ENCODE measurements around the gene MORN2. TPM values are rescaled to one million over a fixed set of nuclear protein-coding genes. Genes with fewer than 3 reads are reported as not detected.

The MORN2 gene
- total RNA-seq, 1 experiment from 2014 or later, result 8.0 TPM

- Mint-ChIP-seq H3K9me3 (no peaks in the 10 kb centered on the region), H3K36me3 (ENCODE audit: insufficient read depth in 1 of 3, low read depth in 3 of 3) (no peaks in the 10 kb centered on the region), H3K4me3 (no peak overlapping the region), H3K27ac (no peak overlapping the region), H3K4me1 (0 out of 4 replicates have a peak, but pooled peaks cover 0 to 3% of the 10 kb centered on the region in 2 experiments), H3K27me3 (ENCODE audit: low read depth) (no peaks in the 10 kb centered on the region)
- Histone ChIP-seq H3K4me1 (ENCODE audit: insufficient read depth, low read length) (no peaks in the 10 kb centered on the region), H2BK5ac (ENCODE audit: insufficient read length, low read length) (no peak overlapping the region), H3K14ac (ENCODE audit: insufficient read depth, low read length) (no peak overlapping the region), H2AFZ (ENCODE audit: low read length) (no peak overlapping the region), H3K4ac (ENCODE audit: low read depth, low read length) (no peak overlapping the region), H2BK15ac (ENCODE audit: low read depth, low read length) (no peak overlapping the region), H3T11ph (ENCODE audit: low read length) (no peak overlapping the region), H3K27me3 (ENCODE audit: insufficient read depth, low read length) (no peaks in the 10 kb centered on the region), H3K18ac (ENCODE audit: insufficient read length, low read depth, low read length) (no peak overlapping the region), H3K4me2 (ENCODE audit: insufficient read depth, insufficient read length, low read length) (no peak overlapping the region), H3K23me2 (ENCODE audit: insufficient read length, low read depth, low read length, poor library complexity, severe bottlenecking) (no peaks in the 10 kb centered on the region), H3K27ac (ENCODE audit: insufficient read length, low read depth, low read length) (no peak overlapping the region), H3K23ac (ENCODE audit: insufficient read length, low read depth, low read length) (no peak overlapping the region), H2AK5ac (ENCODE audit: insufficient read length, low read length) (no peak overlapping the region), H4K5ac (ENCODE audit: insufficient read length, low read depth, low read length) (no peak overlapping the region), H2BK120ac (ENCODE audit: low read depth, low read length, poor library complexity, severe bottlenecking) (no peak overlapping the region), H3K56ac (ENCODE audit: insufficient read length, low read depth, low read length) (no peak overlapping the region), H3K79me1 (ENCODE audit: insufficient read depth, low read depth, low read length, poor library complexity, severe bottlenecking) (no peaks in the 10 kb centered on the region), H2BK20ac (ENCODE audit: low read depth, low read length, poor library complexity, severe bottlenecking) (no peak overlapping the region), H4K91ac (ENCODE audit: insufficient read length, low read depth, low read length) (no peak overlapping the region), H2BK12ac (ENCODE audit: insufficient read length, low read depth, low read length) (no peak overlapping the region), H3K9me3 (ENCODE audit: control insufficient read depth, low read depth, low read length) (no peaks in the 10 kb centered on the region), H4K20me1 (ENCODE audit: control insufficient read depth, insufficient read depth, insufficient read length) (no peaks in the 10 kb centered on the region), H3K79me2 (ENCODE audit: insufficient read depth, low read length) (no peaks in the 10 kb centered on the region), H3K9ac (ENCODE audit: extremely low read depth, insufficient read length, low read length) (no peak overlapping the region), H4K8ac (replicated peaks; ENCODE audit: insufficient read length, low read depth, low read length) (no peak overlapping the region)
- no CpG with 5 or more reads among the region's 2 CpGs for WGBS (ENCODE audit: extremely low coverage, insufficient read length, low lambda C conversion rate)
- DNase-seq, result no peak
- no peak for TF ChIP-seq CTCF (conservative IDR thresholded peaks at IDR 0.05)
Measured at GRCh38 chr2:38907743-38908562, 32.2 kb downstream of the MORN2 start.
